Endodermal cell (in vitro differentiated cells): ENCODE results near the gene TP53I3. TPM values are rescaled to one million over a fixed set of nuclear protein-coding genes. Genes with fewer than 3 reads are reported as not detected.

Experiments
- DNase-seq: peaks from one replicate; pipeline ENCODE4 v3.0.0-alpha.2; 2017
- H3K27ac ChIP-seq: 2 replicates; pipeline ENCODE4 v1.5.1; 2013; ENCODE audit warnings: mild to moderate bottlenecking, low read depth, low read length, moderate library complexity
- H3K27me3 ChIP-seq: 2 replicates; pipeline ENCODE4 v1.6.1; 2013; ENCODE audit warnings: mild to moderate bottlenecking, low read length, moderate library complexity; ENCODE audit not compliant: insufficient read depth, control insufficient read depth, poor library complexity, severe bottlenecking
- H3K36me3 ChIP-seq: 2 replicates; pipeline ENCODE4 v1.7.0; 2013; ENCODE audit warnings: mild to moderate bottlenecking, low read length, moderate library complexity; ENCODE audit not compliant: control insufficient read depth, insufficient read depth
- H3K4me1 ChIP-seq: one replicate; pipeline ENCODE4 v1.7.0; 2013; ENCODE audit warnings: low read length; ENCODE audit not compliant: control insufficient read depth, insufficient read depth
- H3K4me3 ChIP-seq: 2 replicates; pipeline ENCODE4 v1.5.1; 2013; ENCODE audit warnings: mild to moderate bottlenecking, low read length, moderate library complexity
- H3K9ac ChIP-seq: 2 replicates; pipeline ENCODE4 v1.6.1; 2013; ENCODE audit warnings: mild to moderate bottlenecking, low read length, moderate library complexity; ENCODE audit not compliant: poor library complexity, severe bottlenecking; ENCODE audit errors: extremely low read depth
- H3K9me3 ChIP-seq: 2 replicates; pipeline ENCODE4 v1.6.1; 2013; ENCODE audit warnings: mild to moderate bottlenecking, low read length, moderate library complexity; ENCODE audit not compliant: control insufficient read depth
- H3K27ac Mint-ChIP-seq: 2 replicates; pipeline ENCODE4 v1.8.0; 2020; ENCODE audit warnings: mixed read lengths
- H3K27me3 Mint-ChIP-seq: 2 replicates; pipeline ENCODE4 v1.8.0; 2021; ENCODE audit warnings: mild to moderate bottlenecking, mixed read lengths; ENCODE audit not compliant: insufficient read depth
- H3K36me3 Mint-ChIP-seq: 2 replicates; pipeline ENCODE4 v1.8.0; 2020; ENCODE audit warnings: low read depth, mixed read lengths
- H3K4me1 Mint-ChIP-seq: 2 replicates; pipeline ENCODE4 v1.8.0; 2020; ENCODE audit warnings: mixed read lengths
- H3K4me3 Mint-ChIP-seq: 2 replicates; pipeline ENCODE4 v1.8.0; 2020; ENCODE audit warnings: mild to moderate bottlenecking, moderate library complexity, mixed read lengths
- H3K9me3 Mint-ChIP-seq: 2 replicates; pipeline ENCODE4 v1.8.0; 2020; ENCODE audit warnings: mild to moderate bottlenecking, mixed read lengths
- CTCF ChIP-seq: fragments of 200-600 bp; sonication (generic); conservative IDR thresholded peaks from 2 replicates; pipeline ENCODE4 v1.5.0; 2021; ENCODE audit warnings: antibody characterized with exemption, mild to moderate bottlenecking
- WGBS, 2 experiments: methylation state at CpG; one replicate each; pipeline versions ENCODE4 v1.1.5 to v1.1.7; 2013; ENCODE audit warnings: missing lambda C conversion rate in 2 of 2, mixed read lengths in 1 of 2; ENCODE audit not compliant: insufficient coverage in 1 of 2, insufficient read length in 1 of 2; 5-methylcytosine and 5-hydroxymethylcytosine counted together
- total RNA-seq, 2 donors: library from RNA; stranded (reverse); fragmentation: NEBNext Ultra II Directional in 1 of 2; extraction: Animal tissue kit (Norgen Biotek cat#: 25700) in 1 of 2; gene quantifications; 2 replicates in 1 of 2; 3 replicates in 1 of 2; pipeline ENCODE4 v1.2.1, GENCODE V29; 2021

The TP53I3 gene
- total RNA-seq, 2 donors from 2014 or later = 11.6 to 23.2 TPM

GRCh38 chr2:24125956-24126355, 41.3 kb upstream of the TP53I3 start:
- no peaks in the 10 kb centered on the region for H3K27me3 ChIP-seq
- WGBS, 2 experiments = 74% methylated on average over 1 of the region's 1 CpG; no CpG with 5 or more reads in 1 of the 2 experiments
- no peaks in the 10 kb centered on the region for H3K9me3 Mint-ChIP-seq
- TF ChIP-seq CTCF = no peak
- H3K36me3 ChIP-seq = no peaks in the 10 kb centered on the region
- H3K4me1 Mint-ChIP-seq = peaks cover 7% of the 10 kb centered on the region
- no peak overlapping the region for H3K27ac ChIP-seq
- H3K9ac ChIP-seq = no peak overlapping the region
- H3K27ac Mint-ChIP-seq = no peak overlapping the region
- H3K4me3 ChIP-seq = no peak overlapping the region
- H3K27me3 Mint-ChIP-seq = peaks cover 3% of the 10 kb centered on the region
- no peaks in the 10 kb centered on the region for H3K9me3 ChIP-seq
- peaks cover 7% of the 10 kb centered on the region for H3K36me3 Mint-ChIP-seq
- H3K4me3 Mint-ChIP-seq = no peak overlapping the region
- DNase-seq = no peak
- H3K4me1 ChIP-seq = no peaks in the 10 kb centered on the region

- Histone ChIP-seq H3K4me3 (peak overlapping the region; percentile 85), H3K9me3 (no peaks in the 10 kb centered on the region), H3K4me1 (no peaks in the 10 kb centered on the region), H3K27me3 (no peaks in the 10 kb centered on the region), H3K9ac (peak overlapping the region; percentile 61), H3K27ac (peak overlapping the region; percentile 47), H3K36me3 (no peaks in the 10 kb centered on the region)
- 42 to 60% methylated on average over 2 to 8 of the region's 9 CpGs for WGBS, 2 experiments
- Mint-ChIP-seq H3K9me3 (no peaks in the 10 kb centered on the region), H3K4me1 (peaks cover 7% of the 10 kb centered on the region), H3K27me3 (no peaks in the 10 kb centered on the region), H3K4me3 (peak overlapping the region; percentile 67), H3K36me3 (peaks cover 7% of the 10 kb centered on the region), H3K27ac (peak overlapping the region; percentile 86)
- TF ChIP-seq CTCF = no peak
- DNase-seq = peak; percentile 79
Measured at GRCh38 chr2:24123922-24124580, 39.4 kb upstream of the TP53I3 start.

GRCh38 chr2:24123195-24123921, 38.7 kb upstream of the TP53I3 start, which contains the start of the genes FAM228B and PFN4:
FAM228B (plus strand) TSS chr2:24123469; CDS start chr2:24124362, 893 bp downstream.
PFN4 (minus strand) TSS chr2:24123334; CDS start chr2:24122535, 799 bp downstream.
- DNase-seq = peak; percentile 92
- Mint-ChIP-seq H3K9me3 (no peaks in the 10 kb centered on the region), H3K4me3 (peak within 1 kb of the TSS; percentile 67), H3K27ac (peak within 1 kb of the TSS; percentile 86), H3K27me3 (no peaks in the 10 kb centered on the region), H3K4me1 (peaks cover 7% of the 10 kb centered on the region), H3K36me3 (peaks cover 7% of the 10 kb centered on the region)
- H3K27ac ChIP-seq = peak within 1 kb of the TSS; percentile 47
- no peaks in the 10 kb centered on the region for H3K36me3 ChIP-seq
- H3K4me3 ChIP-seq = peak within 1 kb of the TSS; percentile 85
- 0 to 2% methylated on average over 13 to 103 of the region's 103 CpGs for WGBS, 2 experiments
- peak within 1 kb of the TSS; percentile 61 for H3K9ac ChIP-seq
- no peaks in the 10 kb centered on the region for H3K27me3 ChIP-seq
- H3K9me3 ChIP-seq = no peaks in the 10 kb centered on the region
- H3K4me1 ChIP-seq = no peaks in the 10 kb centered on the region
- TF ChIP-seq CTCF = no peak
